Esophagus squamous epithelium (tissue), 4 donors: Measurements from ENCODE around the gene CRTAC1.

Experiments
- CTCF ChIP-seq, 6 experiments: fragments of 450-650 bp in 4 of 6; fragments of 200-600 bp in 2 of 6; sonication (generic) in 2 of 6; IDR thresholded peaks; one replicate each; pipeline ENCODE4 v1.5.1; 2016 to 2019; ENCODE audit warnings: antibody characterized with exemption in 6 of 6, mild to moderate bottlenecking in 4 of 6, moderate library complexity in 4 of 6
- POLR2A ChIP-seq, 4 donors: fragments of 450-650 bp; IDR thresholded peaks; one replicate each; pipeline ENCODE4 v1.6.1; 2017; ENCODE audit warnings: antibody characterized with exemption in 4 of 4, mild to moderate bottlenecking in 4 of 4, moderate library complexity in 3 of 4

- TF ChIP-seq CTCF (IDR thresholded peaks at IDR 0.05) (no peak), POLR2A (IDR thresholded peaks at IDR 0.05) (no peak)
Observed at GRCh38 chr10:97836446-97836845, 194.0 kb downstream of the CRTAC1 start.
